ENCODE measurements around the gene ATXN10. TPM values are rescaled to one million over a fixed set of nuclear protein-coding genes. Genes with fewer than 3 reads are reported as not detected.

The ATXN10 gene
- total RNA-seq, 1 donor from 2014 or later: 92.4 TPM

DNA sequence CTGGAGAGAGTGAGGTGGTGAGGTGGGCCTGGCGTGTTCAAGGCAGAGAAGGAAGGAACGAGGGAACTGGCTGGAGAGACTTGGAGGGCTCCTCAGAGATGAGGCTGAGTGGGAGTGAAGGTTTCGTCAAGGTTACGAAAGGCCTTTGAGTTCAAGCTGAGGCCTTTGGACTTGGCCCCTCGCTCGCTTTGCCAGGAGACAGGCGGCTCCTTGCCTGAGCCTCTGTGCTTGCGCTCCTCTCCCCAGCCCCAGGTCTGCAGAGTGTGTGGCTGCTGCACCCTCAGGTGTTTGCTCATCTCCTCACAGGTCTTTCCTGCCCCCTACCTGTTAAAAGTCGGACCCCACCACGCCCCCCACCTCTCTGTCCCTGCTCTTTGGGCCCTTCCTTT, 91.6 kb downstream of the ATXN10 start:
- DNase-seq: no peak

DNA sequence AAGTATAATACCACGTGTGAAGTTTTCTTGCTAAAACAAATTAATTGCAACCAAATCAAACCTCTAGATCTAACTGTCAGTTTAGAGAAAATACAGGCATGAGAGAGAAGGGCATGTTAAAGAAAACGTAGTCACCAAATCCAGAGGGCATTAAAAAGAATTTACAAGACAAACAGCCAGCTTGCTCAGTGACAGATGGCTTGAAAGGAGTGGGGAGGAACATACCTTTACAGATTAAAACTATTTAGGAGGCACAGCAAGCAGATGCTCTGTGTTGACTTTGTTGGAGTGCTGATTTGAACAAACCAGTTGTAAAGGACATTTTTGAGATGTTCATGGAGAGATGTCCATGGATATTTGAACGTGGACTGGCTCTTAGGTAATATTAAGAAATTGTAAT, 96.9 kb downstream of the ATXN10 start:
- no peak for DNase-seq

DNA sequence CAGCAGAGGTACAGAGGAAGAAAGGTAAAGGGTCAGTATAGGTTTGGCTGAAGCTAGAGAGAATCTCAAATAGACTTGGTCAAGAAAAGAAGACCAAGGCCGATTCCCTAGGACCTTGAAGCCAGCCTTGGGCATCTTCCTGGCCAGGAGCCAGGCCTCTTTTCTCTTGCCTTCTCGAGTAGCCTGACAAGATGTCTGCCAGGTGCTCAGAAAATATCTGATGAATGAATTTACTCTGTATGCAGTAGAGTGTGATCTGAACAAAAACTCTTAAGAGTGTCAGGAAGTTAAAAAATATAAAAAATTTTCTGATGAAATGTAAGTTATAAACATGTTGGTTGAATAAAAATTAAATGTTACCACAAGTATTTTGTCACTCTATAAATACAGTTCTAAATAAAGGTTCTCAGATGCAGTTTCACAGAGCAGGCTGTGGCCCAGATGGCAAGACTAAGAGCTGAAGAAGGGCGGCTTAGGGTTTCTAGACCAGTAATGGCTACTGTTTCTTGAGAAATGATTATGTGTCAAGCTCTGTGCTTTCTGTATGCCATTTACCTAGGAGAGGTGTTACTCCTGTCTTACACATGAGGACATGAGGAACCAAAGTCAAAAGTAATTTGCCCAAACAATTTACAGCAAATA, 98.1 kb downstream of the ATXN10 start:
- no peak for DNase-seq

DNA sequence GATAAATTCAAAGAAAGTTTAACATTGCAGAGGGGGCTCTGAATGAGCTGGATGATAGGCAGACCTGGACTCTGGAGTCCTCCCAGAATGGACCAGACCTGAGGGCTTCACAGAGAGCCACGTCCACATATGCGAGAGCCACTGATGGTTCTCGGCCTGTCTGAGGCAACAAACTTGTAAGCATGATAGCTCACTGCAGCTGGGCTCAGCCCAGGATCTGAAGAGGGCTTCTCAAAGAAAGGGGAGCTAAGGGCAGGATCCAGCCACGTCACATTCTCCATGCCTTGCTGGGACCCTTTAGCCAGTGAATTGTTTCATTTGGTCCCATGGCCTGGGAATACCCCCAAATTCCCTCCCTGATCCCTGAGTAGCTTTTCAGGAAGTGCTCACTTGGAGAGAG, 98.9 kb downstream of the ATXN10 start:
- DNase-seq: no peak

DNA sequence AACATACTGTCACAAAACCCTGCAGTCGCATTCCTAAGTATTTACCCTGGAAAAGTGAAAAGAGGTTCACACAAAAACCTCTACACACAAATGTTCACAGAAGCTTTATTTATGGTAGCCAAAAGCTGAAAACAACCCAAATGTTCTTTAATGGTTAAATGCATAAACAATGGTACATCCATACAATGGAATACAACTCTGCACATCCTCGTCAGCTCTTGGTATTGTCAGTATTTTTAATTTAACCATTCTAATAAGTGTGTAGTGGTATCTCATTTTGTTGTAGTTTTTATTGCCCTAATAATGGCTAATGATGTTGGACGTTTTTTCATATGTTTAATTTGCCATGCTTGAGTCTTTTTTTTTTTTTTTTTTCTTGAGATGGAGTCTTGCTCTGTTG, 99.4 kb downstream of the ATXN10 start:
- DNase-seq: no peak

DNA sequence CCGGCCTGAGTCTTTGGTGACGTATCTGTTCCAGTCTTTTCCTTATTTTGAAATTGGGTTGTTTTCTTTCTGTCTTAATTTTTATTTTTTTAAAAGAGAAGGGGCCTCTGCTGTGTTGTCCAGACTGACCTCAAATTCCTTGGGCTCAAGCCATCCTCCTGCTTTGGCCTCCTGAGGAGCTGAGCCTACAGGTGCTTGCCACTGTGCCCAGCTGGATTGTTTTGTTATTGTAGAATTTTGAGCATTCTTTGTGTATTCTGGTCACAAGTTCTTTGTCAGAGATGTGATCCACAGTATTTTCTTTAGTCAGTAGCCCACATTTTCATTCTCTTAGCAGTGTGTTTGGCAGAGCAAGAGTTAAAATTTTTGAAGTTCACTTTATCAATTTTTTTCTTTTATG, 100.1 kb downstream of the ATXN10 start:
- DNase-seq: no peak

DNA sequence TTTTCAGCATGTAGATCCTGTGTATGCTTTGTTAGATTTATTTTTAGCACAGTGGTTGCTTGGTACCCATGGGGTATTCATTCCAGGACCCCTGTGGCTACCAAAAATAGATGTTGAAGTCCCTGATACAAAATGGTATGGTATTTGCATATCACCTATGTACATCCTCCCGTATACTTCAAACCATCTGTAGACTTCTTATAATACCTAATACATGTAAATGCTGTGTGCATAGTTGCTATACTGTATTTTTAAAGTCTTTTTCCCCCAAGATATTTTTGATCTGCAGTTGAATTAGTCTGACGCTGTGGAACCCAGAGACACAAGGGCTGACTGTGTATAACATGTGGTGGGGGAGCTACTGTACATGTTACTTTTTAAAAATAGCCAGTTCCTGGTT, 101.1 kb downstream of the ATXN10 start:
- DNase-seq: no peak

DNA sequence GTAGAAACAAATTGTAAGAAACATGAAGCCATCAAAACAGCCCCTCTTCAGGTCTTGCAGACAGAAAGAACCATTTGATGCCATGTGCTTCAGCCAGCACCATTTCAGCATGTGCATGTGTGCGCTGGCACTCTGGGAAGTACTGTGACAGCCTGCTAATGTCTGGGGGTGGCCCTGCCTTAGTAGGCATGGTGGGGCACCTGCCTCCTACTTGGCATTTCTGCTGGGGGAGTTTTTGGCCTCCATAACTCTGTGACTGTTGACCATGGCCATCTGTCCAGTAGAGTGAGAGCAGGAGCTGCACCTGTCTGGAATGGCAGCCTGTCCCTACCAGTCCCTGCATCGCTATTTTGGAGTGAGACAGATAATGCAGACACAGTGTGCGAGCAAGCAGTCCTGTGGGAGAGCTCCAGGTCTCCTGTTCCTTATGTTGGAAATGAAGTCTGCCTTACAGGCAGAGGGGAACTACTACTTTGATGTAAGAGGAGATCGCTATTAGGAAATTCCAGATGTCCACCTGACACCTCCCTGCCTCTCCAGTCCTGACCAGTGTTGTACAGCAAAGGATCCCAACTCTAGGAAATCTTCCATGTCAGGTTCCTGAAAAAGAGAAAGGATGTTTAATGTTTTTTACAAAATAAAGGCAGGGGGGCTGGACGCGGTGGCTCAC, 102.5 kb downstream of the ATXN10 start:
- no peak for DNase-seq

DNA sequence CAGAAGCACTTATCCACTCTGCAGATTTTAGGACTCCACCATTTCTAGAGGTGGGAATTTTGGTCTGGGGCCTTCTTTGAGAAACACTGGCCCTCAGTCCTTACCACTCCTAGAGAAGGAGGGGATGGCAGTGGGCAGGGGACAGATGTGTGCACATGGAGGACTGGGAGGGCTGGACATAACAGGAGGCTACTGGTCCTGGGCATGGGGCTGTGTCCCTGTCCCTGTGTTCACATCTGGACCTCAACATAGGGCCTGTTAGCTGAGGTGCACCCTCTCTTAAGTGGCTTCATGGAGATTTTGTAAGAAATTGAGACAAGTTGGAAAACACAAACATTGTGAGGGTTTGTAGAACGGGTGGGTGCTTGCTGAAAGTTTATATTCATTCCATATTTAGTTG, 103.4 kb downstream of the ATXN10 start:
- DNase-seq: no peak

DNA sequence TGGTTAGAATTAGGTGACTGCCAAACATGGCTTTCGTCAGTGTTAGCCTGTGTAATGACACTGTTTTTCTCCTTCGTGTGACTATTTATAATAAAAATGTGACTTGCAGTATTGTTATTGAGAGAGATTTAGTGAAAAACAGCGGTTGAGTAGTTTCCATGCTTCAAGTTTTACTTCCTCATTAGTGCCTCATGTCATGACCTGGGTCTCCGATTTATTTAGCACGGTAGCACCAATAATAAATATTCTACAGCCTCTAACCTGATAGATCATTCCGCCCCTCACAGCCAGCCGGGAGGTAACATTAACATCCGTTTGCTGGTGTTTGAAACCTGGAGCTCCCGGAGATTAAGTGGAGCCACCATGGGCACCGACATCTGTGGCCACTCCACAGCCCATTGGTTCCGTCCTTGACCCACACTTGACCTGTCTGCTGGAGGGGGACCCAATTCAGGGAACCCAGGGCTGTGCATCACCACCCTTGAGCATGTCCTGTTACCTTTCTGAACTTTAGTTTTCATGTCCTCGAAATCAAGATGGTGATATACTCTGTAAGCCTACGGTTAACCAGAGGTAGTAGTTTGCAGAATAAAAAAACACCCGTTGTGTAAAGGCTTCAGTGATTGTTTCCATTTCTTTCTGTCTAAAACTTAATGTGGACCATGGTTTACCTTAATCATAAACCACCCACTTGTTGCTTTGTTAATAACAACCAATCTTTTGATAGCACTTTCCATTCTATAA, 104.1 kb downstream of the ATXN10 start:
- DNase-seq: no peak

DNA sequence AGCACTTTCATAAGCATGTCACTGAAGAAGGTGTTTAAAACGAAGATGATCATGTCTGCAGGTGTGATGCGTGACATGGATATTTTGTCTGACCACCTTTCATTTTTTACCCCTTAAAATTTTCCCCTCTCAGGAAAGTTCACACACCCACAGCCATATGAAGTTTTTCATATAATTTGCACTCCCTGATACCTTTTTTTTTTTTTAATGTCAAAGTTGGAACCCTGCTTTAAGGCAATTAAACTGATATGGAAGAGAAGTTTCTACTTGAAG, 104.6 kb downstream of the ATXN10 start:
- no peak for DNase-seq

DNA sequence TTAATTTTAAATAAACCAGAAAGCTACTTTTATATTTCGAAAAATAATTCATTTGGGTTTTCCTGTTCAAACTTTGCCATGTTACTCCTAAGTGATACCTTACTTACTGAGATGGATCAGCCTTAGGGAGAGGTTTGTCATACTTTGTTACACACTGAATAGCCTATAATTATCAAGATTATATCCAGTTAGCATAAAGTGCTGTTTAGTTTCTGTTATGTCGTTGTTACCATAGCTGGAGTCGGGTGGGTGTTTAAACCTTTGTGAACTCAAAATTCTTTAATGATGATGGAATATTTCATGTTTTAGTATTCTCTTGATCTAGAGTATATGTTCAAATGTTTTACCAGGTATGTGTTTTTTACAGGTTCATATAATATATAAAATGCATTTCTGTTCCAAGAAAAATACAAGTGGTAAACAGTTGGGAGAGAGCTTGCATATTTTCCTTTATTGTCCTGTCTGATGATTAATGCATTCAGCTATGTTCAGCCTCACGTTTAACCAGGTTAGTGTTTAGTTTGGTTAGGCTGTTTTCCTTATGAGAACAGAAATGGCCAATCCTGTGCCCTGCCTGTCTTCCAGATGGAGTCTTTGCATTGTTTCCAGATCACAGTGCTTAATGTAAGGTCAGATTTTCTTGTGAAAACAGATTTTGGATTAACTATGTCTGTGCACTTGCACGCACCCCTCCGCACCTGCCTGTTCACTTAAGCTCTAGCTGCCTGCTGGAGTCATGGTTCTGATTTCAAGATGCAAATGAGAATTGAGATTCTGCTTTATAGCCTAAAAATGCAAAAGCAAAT, 105.6 kb downstream of the ATXN10 start:
- peak; percentile 52 for DNase-seq

DNA sequence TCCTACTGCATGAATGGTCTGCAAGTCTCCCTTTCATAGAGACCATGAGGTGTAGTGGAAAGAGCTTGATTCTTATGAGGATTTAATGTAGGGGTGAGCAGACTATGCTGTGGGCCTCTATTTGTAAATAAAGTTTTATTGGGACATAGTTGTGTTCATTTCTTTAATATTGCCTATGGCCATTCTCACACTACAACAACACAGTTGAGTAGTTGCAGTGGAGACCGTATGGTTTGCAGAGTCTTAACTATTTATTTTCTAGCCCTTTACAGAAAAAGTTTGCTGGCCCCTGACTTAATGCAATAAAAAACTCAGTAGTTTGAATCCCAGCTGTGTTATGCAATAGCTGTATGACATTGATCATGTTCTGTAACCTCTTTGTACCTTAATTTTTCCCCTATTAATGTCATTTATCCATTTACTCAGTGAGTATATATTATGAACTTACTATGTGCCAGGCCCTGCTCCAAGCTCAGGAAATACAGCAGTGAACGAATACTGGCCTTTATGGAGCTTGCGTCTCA, 106.3 kb downstream of the ATXN10 start:
- DNase-seq: no peak

DNA sequence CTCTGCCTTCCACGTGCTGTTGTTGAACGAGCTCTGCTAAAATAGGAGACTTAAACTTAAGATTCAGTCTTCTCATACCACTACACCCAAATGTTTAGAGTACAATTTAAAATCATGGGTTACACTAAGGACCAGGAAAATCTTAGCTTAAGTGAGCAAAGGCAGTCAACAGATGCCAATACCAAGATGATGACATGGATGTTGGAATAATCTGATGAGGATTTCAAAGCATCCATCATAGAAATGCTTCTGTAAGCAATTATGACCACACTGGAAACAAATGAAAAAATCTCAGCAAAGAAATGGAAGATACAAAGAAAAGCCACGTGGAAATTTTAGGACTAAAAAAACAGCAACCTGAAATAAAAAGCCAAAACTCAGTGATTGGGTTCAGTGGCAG, 109.8 kb downstream of the ATXN10 start:
- DNase-seq: no peak

DNA sequence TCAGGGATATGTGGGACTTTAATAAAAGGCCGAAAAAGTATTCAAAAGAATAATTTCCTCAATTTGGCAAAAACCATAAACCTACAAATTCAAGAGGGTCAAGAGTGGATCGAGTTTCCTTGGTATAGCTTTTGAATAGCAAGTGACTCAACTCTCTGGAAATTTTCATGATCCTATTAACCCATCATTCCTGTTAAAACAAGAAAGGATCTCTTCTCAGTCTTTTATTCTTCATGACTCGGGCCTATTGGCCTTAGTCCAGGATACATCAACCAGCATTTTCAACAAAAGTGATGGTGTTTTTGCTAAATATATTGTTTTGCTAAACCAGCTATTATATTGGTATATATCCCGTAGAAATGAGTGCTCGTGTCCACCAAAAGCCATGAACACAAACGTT, 110.3 kb downstream of the ATXN10 start:
- no peak for DNase-seq

DNA sequence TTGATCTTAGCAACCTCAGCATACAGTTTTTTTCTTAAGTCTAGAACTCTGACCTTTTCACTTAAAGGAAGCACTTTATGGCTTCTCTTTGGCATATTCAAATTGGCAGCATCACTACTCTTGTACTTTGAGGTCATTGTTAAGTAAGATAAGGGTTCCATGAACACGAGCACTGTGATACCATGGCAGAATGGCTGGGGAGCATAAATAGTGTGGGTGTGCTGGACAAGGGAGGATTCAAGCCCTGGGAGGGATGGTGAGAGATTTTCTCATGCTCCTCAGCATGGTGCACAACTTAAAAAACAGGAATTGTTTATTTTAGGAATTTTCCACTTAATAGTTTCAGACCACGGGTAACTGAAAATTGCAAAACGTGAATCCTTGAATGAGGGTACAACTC, 111.4 kb downstream of the ATXN10 start:
- DNase-seq: no peak

DNA sequence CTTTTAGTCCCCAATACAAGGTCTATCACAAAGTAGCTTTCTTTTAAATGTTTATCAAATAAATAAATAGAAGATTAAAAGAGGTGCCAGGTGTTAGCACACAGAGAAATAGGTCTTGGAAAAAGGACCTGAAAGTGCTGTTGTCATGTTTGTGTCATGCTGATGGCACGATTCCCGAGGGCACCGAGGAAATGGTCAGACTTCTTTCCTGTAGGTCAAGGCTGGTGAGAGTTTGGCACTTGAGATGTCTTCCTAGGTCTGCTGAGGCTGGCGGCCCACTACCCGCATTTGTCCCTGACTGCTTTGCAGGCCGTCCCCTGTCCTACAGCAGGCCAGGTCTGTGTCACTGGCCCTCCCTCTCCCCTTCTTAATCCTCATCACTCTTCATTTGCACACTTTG, 112.1 kb downstream of the ATXN10 start:
- no peak for DNase-seq

DNA sequence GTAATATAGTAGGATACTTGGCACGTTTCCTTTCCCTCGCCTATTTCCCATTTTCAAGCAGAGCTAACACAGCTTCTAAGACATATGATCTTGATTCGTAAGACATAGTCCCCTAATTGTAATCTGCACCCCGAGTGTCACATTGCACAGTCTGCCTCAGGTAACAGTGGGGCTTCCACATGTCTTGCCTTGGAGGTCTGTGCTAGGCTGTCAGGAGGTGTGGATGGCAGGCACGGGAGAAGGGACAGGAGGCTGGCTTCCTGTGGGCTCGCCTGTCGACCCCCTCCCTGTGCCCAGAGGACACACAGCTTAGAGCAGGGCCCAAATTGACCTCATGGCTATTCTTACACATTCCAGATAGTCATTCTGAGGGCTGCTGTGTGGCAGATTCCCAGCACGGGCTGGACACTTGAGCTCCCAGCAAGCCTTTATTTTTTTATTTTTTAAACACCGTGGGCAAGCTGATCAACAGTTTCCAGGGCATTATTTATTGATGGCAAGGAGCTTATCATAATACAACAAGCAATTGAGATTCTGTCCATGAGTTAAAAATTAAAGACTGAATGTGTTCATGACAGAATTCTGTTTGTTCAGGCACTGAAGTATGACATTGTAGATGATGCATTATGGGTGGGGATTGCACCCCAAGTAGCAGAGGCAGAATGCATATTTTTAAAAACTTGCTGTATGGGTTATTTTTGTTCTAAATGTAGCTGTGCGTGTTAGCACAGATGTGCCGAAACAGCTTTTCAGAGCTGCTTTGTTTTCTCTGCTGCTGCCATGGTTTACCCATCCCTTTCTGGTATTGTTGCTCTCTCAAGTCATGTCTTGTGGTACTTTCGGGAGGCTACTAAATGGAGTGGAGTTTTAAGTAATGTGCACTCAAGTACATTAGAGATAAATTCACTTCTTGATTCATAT, 113.0 kb downstream of the ATXN10 start:
- no peak for DNase-seq

DNA sequence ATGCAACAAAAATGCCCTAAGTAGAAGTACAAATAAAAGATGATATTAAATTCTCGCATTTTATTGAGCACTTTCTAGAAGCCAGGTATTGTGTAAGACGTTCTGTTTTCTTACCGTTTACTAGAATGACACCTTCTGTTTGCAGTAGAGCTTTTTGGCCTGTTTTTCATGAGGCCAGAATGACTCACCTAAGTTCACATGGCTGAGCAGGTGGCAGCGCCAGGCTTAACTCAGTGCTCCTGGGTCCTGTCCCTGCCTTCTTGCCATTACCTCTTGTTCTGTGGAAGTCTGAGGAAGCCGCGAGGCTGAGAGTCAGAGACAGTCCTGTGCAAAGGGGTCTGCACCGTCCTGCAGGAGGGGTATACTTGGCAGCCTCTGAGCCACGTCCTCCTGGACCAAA, 113.8 kb downstream of the ATXN10 start:
- no peak for DNase-seq

DNA sequence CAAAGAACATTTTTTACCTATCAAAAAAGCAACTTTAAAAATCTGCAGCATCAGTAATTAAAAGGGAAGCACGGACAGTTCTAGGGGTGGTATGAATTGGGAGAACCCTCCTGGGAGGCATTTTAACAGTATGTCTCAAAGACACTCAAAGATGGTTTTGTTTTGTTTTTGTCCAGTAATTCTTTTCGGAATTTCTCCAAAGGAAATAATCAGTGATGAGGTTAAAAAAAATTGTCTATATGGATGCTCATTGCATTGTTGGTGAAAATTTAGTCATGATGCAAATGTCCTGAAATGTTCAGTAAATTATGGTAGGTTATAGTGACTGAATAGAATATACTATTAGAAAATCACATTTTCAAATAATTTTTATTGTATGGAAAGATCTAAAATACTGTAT, 115.1 kb downstream of the ATXN10 start:
- DNase-seq: no peak

DNA sequence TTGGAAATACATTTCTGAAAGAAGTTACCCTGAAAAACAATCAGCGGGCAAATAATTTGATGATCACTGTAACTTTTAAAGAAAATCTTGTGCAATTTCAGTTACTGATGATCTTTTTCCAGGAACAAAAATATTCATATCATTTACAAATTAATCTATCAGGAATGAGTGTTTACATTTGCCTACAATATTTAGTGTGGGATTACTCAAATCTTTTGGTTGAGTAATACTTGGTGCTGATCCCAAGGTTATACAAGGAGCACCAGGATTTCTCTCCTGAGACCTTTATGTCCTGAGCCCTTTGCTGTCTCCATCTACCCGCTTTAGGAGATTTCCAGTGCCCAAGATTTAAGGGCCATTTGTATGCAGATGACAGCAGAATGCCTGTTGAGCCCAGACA, 116.1 kb downstream of the ATXN10 start:
- no peak for DNase-seq

DNA sequence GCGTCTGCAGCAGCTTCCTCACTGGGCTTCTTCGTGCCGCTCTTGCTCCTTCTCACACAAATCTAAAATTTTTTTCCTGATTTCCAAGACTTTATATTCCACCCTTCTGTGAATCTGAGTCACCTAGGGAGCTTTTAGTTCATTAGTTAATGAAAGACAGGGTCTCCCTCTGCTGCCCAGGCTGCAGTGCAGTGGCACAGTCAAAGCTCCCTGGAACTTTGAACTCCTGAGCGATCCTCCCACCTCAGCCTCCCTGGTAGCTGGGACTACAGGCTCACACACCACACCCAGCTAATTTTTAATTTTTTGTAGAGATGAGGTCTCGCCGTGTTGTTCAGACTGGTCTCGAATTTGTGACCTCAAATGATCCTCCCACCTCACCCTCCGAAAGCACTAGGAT, 116.9 kb downstream of the ATXN10 start:
- no peak for DNase-seq

All from dermis blood vessel endothelial cell (primary cell).